ENCODE data around the gene SLC29A1.
A peak's percentile ranks its signal among the peaks of the same experiment; 100 is the strongest.
"Not testable (repeated sequence)": the region's sequence is repeated elsewhere in the genome, so short reads cannot be mapped to it uniquely, and the experiment has no call there.

The SLC29A1 gene

DNA sequence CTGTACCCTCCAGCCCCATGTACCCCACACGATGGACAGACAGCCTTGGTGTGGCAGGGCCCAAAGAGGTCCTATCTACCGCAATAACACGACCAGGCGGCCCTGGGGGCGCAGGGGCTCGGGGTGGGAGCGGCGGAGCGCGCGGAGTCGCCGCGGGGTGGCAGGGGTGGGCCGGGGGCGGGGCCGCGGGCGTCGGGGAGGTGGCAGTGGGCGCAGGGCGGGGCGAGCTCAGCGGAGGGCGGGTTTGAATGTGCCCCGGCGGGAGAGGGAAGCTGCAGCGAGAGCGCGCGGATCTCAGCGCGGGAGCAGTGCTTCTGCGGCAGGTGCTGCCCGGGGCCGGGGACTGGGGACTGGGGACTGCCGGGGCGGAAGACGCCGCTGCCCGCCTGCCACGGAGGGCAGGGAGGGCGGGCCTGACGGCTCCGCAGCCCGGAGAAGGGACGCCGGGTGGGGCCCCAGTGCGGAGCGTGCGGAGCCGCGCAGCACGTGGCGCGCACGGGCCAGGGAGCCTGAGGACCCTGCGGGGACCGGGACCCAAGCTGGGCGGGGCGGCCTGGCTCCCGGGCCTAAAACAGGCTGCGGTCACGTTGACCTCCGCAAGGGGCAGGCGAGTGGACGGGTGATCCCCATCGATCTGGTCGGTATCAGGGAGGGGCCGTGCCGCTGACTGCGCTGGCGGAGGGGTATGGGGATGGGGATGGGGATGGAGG, at the start of gene SLC29A1:
Gene SLC29A1 (plus strand): TSS at position 277 of the 710 bp plus-strand sequence. CDS start 3,719 bp downstream, outside the sequence.
- no peaks in the 10 kb centered on the region for H3K9me3 Mint-ChIP-seq
- H3K36me3 Mint-ChIP-seq: no peaks in the 10 kb centered on the region
- H3K27ac Mint-ChIP-seq: peak within 1 kb of the TSS; percentile 72
- H3K4me1 Mint-ChIP-seq: peaks cover 58% of the 10 kb centered on the region
- ATAC-seq: peak; percentile 83
- no peaks in the 10 kb centered on the region for H3K27me3 Mint-ChIP-seq
- peak within 1 kb of the TSS; percentile 83 for H3K4me3 Mint-ChIP-seq

DNA sequence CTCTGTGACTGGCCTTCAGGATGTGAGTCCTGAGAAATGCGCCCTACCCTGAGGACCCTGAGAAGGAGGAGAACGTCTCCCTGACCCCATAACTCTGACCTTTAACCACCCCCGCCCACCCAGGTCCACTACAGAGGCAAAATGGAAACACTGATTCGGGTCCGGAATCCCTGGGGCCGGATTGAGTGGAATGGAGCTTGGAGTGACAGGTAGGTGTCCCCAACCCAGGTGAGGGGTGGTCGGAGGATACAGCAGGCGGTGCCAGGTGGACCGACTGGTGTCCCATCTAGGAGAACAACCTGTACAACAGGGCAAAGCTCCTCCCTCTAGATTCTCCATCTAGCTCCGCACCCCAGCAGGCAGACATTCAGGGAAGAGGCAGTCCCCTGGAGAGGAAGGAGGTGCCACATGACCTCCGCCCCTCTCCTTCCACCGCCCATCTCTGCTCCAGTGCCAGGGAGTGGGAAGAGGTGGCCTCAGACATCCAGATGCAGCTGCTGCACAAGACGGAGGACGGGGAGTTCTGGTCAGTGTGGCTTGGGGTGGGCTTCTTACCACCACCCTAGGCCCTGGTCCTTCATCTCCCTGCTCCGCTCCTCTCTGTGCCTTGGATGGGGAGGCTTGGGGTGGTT, 47.1 kb upstream of the SLC29A1 start:
- Mint-ChIP-seq H3K4me1 (peaks cover 23% of the 10 kb centered on the region), H3K9me3 (peaks cover 3% of the 10 kb centered on the region), H3K4me3 (peak overlapping the region; percentile 34), H3K27me3 (peaks cover 41% of the 10 kb centered on the region), H3K27ac (no peak overlapping the region), H3K36me3 (no peaks in the 10 kb centered on the region)
- no peak for ATAC-seq

DNA sequence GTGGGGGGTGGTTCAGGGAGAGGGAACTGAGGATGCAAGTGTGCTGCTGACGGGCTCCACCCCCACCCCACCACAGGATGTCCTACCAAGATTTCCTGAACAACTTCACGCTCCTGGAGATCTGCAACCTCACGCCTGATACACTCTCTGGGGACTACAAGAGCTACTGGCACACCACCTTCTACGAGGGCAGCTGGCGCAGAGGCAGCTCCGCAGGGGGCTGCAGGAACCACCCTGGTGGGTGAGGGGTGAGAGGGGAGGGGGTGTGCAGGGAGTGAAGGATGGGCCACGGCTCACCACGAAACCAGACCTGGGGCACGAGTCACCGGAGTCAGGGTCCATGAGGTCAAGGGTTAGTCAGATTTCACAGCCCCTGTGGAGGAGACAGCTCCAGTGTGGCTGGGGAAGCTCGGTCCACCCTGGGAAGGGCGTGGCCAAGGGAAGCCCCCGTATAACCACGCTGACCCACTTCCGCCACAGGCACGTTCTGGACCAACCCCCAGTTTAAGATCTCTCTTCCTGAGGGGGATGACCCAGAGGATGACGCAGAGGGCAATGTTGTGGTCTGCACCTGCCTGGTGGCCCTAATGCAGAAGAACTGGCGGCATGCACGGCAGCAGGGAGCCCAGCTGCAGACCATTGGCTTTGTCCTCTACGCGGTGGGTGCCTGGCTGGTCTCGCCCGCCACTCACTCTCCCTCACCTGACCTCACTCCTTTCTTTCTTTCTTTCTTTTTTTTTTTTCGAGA, 46.5 kb upstream of the SLC29A1 start:
- H3K4me3 Mint-ChIP-seq: peak overlapping the region; percentile 34
- no peaks in the 10 kb centered on the region for H3K36me3 Mint-ChIP-seq
- peaks cover 37% of the 10 kb centered on the region for H3K27me3 Mint-ChIP-seq
- H3K4me1 Mint-ChIP-seq: peaks cover 23% of the 10 kb centered on the region
- peak; percentile 82 for ATAC-seq
- H3K27ac Mint-ChIP-seq: no peak overlapping the region
- H3K9me3 Mint-ChIP-seq: peaks cover 3% of the 10 kb centered on the region

DNA sequence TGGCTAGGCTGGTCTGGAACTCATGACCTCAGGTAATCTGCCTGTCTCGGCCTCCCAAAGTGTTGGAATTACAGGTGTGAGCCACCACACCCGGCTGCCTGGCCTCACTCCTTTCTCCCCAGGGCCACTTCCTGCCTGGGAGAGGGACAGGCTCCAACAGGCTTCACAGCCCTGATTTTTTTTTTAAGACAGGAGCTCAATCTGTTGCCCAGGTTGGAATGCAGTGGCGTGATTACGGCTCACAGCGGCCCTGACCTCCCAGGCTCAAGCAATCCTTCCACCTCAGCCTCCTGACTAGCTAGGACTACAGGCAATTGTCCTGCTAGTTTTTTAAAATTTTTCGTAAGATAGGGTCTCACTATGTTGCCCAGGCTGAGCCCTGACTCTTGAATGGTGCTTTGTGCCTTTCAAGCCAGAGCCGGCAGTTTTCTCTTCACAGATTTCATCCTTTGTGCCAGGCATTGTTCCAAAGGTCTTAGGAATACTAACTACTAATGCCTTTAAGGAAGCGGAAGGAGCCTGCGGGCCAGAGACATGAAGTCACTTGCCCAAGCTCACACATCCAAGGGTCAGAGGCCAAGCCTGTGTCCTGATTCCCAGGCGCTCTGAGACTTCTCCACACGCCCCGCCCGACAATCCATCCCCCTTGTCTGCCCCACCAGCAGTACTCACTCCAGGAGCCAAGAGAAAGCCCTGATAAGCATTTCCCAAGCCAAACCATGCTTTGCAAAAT, 45.5 kb upstream of the SLC29A1 start:
- Mint-ChIP-seq H3K27ac (no peak overlapping the region), H3K9me3 (peaks cover 3% of the 10 kb centered on the region), H3K36me3 (no peaks in the 10 kb centered on the region), H3K4me1 (peaks cover 17% of the 10 kb centered on the region), H3K4me3 (no peak overlapping the region), H3K27me3 (peaks cover 28% of the 10 kb centered on the region)
- ATAC-seq: no peak

DNA sequence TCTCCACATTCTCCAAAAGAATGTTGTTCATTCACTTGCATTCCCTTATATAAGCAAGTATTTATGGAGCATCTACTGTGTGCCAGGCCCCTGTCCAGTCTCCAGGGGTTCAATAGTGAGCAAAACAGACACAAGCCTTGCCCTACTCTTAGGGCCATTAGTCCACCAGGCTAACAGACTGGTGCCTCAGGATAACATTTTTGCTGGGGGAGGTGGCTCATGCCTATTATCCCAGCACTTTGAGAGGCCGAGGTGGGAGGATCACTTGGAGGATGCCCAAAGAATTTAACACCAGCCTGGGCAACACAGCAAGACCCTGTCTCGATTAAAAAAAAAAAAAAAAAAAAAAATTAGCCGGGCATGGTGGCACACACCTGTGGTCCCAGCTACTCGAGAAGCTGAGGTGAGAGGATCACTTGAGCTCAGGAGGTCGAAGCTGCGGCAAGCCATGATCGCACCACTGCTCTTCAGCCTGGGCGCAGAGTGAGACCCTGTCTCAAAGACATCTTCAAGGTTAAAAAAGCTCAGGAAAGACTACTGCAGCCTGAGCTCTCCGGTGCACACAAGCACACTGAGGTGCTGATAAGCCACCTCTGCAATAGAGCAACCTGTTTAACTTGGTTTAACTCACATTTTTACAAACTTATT, 44.8 kb upstream of the SLC29A1 start:
- H3K4me3 Mint-ChIP-seq: no peak overlapping the region
- ATAC-seq: no peak
- H3K9me3 Mint-ChIP-seq: peaks cover 3% of the 10 kb centered on the region
- peaks cover 21% of the 10 kb centered on the region for H3K27me3 Mint-ChIP-seq
- H3K27ac Mint-ChIP-seq: no peak overlapping the region
- H3K4me1 Mint-ChIP-seq: peaks cover 15% of the 10 kb centered on the region
- no peaks in the 10 kb centered on the region for H3K36me3 Mint-ChIP-seq

DNA sequence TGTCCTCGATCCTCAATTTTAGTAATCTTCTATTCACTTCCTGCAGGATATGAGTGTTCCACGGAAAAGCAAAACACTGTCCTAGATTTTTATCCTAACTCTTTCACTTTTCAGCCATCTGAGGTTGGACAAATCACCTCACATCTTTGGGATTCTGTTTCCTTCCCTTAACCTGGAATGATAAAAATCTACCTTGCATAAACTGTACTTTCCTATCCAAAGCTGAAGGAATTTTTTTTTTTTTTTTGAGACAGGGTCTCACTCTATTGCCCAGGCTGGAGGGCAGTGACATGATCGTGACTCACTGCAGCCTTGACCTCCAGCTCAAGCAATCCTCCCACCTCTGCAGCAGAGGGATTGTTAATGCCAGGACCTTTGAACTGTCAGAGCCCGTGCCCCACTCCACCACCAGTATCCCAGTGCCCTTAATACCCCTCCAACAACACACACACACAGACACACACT, 44.3 kb upstream of the SLC29A1 start:
- Mint-ChIP-seq H3K36me3 (no peaks in the 10 kb centered on the region), H3K27ac (no peak overlapping the region), H3K27me3 (peaks cover 20% of the 10 kb centered on the region), H3K4me1 (peaks cover 15% of the 10 kb centered on the region), H3K4me3 (no peak overlapping the region), H3K9me3 (peaks cover 3% of the 10 kb centered on the region)
- no peak for ATAC-seq

DNA sequence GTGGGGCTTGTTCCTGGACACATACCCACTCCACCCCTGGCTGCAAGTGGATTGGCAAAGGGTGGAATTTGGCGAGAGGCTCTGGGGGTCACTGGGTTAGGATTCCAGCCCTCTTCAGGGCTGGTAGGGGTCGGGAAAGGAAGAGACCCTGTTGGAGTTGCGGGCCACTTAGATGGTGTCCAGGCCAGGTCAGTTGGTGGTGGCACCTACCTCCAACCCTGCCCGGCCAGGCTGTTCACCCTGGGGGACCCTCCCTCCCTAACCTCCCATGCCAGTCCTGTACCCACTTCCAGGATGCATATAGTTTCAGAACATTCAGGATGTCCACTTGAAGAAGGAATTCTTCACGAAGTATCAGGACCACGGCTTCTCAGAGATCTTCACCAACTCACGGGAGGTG, 43.7 kb upstream of the SLC29A1 start:
- peaks cover 3% of the 10 kb centered on the region for H3K9me3 Mint-ChIP-seq
- peaks cover 26% of the 10 kb centered on the region for H3K27me3 Mint-ChIP-seq
- no peak overlapping the region for H3K4me3 Mint-ChIP-seq
- H3K4me1 Mint-ChIP-seq: peaks cover 15% of the 10 kb centered on the region
- no peak for ATAC-seq
- H3K36me3 Mint-ChIP-seq: no peaks in the 10 kb centered on the region
- H3K27ac Mint-ChIP-seq: no peak overlapping the region

DNA sequence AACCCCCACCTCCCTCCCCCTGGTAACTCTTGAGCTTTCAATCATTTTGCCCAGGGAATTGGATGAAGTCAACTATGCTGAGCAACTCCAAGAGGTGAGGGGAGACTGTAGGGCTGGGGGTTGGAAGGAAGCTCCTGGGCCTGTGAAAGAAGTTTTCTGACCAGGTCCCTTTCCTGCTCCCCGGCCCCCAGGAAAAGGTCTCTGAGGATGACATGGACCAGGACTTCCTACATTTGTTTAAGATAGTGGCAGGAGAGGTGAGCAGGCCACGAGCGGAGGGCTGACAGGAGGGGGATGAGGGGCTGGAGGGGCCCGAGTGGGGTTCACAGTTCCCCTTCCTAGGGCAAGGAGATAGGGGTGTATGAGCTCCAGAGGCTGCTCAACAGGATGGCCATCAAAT, 43.0 kb upstream of the SLC29A1 start:
- no peak for ATAC-seq
- peaks cover 15% of the 10 kb centered on the region for H3K4me1 Mint-ChIP-seq
- H3K27me3 Mint-ChIP-seq: peaks cover 33% of the 10 kb centered on the region
- H3K9me3 Mint-ChIP-seq: no peaks in the 10 kb centered on the region
- no peak overlapping the region for H3K4me3 Mint-ChIP-seq
- H3K27ac Mint-ChIP-seq: no peak overlapping the region
- no peaks in the 10 kb centered on the region for H3K36me3 Mint-ChIP-seq

DNA sequence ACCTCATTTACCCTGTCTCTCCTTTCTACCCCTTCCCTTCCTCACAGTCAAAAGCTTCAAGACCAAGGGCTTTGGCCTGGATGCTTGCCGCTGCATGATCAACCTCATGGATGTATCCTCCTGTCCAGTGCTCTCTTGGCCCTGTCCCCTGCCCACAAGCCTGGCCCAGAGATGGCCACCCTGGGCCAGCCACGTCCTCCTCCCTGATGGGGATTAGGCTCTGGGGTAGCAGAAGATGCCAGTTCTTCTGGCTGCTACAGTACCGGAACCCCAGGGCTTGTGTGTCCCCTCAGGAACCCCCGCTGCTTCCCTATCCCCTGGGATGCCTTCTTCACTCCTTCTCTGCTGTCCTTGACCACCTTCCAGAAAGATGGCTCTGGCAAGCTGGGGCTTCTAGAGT, 42.5 kb upstream of the SLC29A1 start:
- H3K27me3 Mint-ChIP-seq: peaks cover 36% of the 10 kb centered on the region
- ATAC-seq: no peak
- no peaks in the 10 kb centered on the region for H3K36me3 Mint-ChIP-seq
- H3K27ac Mint-ChIP-seq: no peak overlapping the region
- peaks cover 16% of the 10 kb centered on the region for H3K4me1 Mint-ChIP-seq
- no peaks in the 10 kb centered on the region for H3K9me3 Mint-ChIP-seq
- H3K4me3 Mint-ChIP-seq: no peak overlapping the region

DNA sequence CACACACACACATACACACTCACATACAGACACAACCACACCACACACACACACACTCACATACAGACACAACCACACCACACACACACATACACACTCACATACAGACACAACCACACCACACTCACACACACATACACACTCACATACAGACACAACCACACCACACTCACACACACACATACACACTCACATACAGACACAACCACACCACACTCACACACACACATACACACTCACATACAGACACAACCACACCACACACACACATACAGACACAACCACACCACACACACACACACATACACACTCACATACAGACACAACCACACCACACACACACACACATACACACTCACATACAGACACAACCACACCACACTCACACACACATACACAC, 41.6 kb upstream of the SLC29A1 start:
- not testable (repeated sequence) for H3K27ac Mint-ChIP-seq, H3K36me3 Mint-ChIP-seq, H3K9me3 Mint-ChIP-seq, H3K4me3 Mint-ChIP-seq, ATAC-seq
- peaks cover 16% of the 10 kb centered on the region for H3K4me1 Mint-ChIP-seq
- H3K27me3 Mint-ChIP-seq: peaks cover 36% of the 10 kb centered on the region

DNA sequence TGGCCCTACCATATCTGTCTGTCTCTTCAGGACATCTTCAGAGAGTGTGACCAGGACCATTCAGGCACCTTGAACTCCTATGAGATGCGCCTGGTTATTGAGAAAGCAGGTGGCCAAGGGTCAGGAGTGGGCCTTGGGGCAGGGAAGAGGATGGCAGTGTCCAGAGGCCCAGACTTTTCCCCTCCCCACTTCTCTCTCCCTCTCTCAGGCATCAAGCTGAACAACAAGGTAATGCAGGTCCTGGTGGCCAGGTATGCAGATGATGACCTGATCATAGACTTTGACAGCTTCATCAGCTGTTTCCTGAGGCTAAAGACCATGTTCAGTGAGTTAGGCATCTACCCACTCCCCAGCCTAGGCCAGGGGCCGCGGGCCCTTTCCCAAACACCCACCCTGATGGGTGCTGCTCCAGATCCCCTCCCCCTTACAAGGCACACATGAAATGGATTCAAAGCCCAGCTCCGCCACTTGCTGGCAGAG, 40.4 kb upstream of the SLC29A1 start:
- peaks cover 7% of the 10 kb centered on the region for H3K4me1 Mint-ChIP-seq
- no peak overlapping the region for H3K4me3 Mint-ChIP-seq
- no peaks in the 10 kb centered on the region for H3K9me3 Mint-ChIP-seq
- no peaks in the 10 kb centered on the region for H3K36me3 Mint-ChIP-seq
- H3K27me3 Mint-ChIP-seq: peaks cover 29% of the 10 kb centered on the region
- no peak for ATAC-seq
- H3K27ac Mint-ChIP-seq: no peak overlapping the region

DNA sequence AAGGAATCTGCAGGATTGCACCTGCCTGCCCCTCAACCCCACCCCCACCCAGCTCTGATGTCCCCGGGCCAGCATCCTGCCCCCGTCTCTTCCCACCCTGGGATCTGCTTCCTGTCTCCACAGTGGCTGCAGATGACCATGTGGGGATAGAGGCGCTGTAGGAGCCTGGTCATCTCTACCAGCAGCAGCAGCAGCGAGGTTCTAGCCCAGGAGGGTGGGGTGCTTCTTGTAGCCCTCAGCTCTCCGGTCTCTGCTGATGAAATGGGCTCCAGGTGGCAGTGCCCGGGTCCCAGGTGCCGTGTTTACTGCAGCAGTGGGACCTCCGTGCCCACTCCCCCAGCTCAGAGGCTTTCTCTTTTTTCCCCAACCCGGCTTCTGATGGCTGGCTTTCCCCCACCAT, 39.6 kb upstream of the SLC29A1 start:
- Mint-ChIP-seq H3K27me3 (peaks cover 29% of the 10 kb centered on the region), H3K9me3 (no peaks in the 10 kb centered on the region), H3K4me3 (no peak overlapping the region), H3K4me1 (peaks cover 7% of the 10 kb centered on the region), H3K27ac (no peak overlapping the region), H3K36me3 (no peaks in the 10 kb centered on the region)
- no peak for ATAC-seq

DNA sequence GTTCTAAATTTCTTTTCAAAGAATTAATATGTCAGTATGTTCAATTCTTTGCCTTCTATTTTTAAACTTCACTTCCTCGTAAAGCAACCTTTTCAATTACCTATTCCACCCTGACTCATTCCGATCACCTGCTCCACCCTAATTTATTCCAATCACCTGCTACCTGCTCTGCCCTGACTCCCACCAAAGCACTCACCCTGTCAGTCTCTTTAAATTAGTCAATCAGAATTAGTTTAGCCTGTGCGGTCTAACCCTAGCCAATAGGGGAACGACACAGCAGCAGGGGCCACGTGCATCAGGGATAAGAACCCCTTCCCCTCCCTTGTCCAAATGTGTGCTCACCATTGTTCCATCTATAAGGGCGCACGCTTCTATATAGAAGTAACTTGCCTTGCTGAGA, 38.0 kb upstream of the SLC29A1 start:
- H3K27ac Mint-ChIP-seq, ATAC-seq, H3K9me3 Mint-ChIP-seq, H3K36me3 Mint-ChIP-seq, H3K4me1 Mint-ChIP-seq, H3K4me3 Mint-ChIP-seq: not testable (repeated sequence)
- H3K27me3 Mint-ChIP-seq: peaks cover 38% of the 10 kb centered on the region

DNA sequence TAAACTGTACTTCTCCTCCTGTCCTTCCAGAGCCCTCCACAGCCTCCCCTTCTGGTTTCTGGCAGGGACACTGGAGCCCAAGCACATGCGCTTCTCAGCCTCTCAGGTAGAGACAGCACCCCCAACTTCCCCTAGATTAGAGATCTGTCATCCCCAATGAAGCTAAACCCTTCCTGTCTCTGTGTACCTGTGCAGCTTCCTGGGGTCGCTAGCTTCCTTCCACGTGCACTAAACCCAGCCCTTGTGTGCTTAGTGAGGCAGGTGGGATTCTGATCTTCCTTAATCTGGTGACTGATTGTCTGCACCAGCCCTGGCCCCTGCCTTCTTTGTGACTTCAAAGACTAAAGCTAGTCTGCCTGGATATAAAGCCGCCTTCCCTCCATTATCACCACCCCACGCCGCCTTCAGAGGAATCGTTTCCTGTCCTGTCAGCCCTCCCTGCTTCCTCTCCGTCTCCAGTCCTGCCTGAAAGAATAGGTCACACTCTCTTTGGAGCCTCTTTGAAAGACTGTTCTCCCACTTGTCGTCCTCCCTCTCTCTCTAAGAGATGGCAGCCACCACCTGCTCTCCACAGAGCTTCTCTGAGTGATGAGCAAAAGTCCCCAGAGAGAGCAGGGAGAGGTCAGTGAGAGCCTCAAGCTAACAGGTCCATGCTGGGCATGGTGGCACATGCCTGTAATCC, 37.3 kb upstream of the SLC29A1 start:
- Mint-ChIP-seq H3K36me3 (no peaks in the 10 kb centered on the region), H3K27me3 (peaks cover 38% of the 10 kb centered on the region), H3K9me3 (no peaks in the 10 kb centered on the region), H3K27ac (no peak overlapping the region), H3K4me1 (peaks cover 7% of the 10 kb centered on the region), H3K4me3 (no peak overlapping the region)
- no peak for ATAC-seq
